SJSA1 (cell line): ENCODE data around the gene CHKB. TPM values are rescaled to one million over a fixed set of nuclear protein-coding genes. Genes with fewer than 3 reads are reported as not detected.

Source experiments
- DNase-seq, 2 experiments: peaks; one replicate each; pipeline ENCODE4 v3.0.0-alpha.2; 2015 to 2020; ENCODE audit warnings: low spot score in 2 of 2, low read depth in 1 of 2
- H3K27ac ChIP-seq: fragments of 250-450 bp; sonication (Bioruptor Pico); 2 replicates; pipeline ENCODE4 v1.5.1; 2020; ENCODE audit warnings: mild to moderate bottlenecking, moderate library complexity
- H3K27me3 ChIP-seq: fragments of 250-450 bp; sonication (Bioruptor Pico); replicated peaks from 2 replicates; pipeline ENCODE4 v1.5.1; 2020; ENCODE audit warnings: mild to moderate bottlenecking, moderate library complexity
- H3K36me3 ChIP-seq: fragments of 250-450 bp; sonication (Bioruptor Pico); 2 replicates; pipeline ENCODE4 v1.5.1; 2020; ENCODE audit warnings: mild to moderate bottlenecking
- H3K4me1 ChIP-seq: fragments of 250-450 bp; sonication (Bioruptor Pico); replicated peaks from 2 replicates; pipeline ENCODE4 v1.6.1; 2021; ENCODE audit warnings: mild to moderate bottlenecking
- H3K4me3 ChIP-seq: fragments of 250-450 bp; sonication (Bioruptor Pico); 2 replicates; pipeline ENCODE4 v1.5.1; 2020; ENCODE audit warnings: mild to moderate bottlenecking
- H3K9me3 ChIP-seq: fragments of 250-450 bp; sonication (Bioruptor Pico); replicated peaks from 2 replicates; pipeline ENCODE4 v1.5.1; 2020; ENCODE audit warnings: mild to moderate bottlenecking
- total RNA-seq: library from RNA; depleted of rRNA; stranded (reverse); fragments of >200 nt; shearing (Covaris generic); gene quantifications from 2 replicates; pipeline ENCODE4 v1.2.3, GENCODE V29; 2014

Gene CHKB
- total RNA-seq, 1 experiment from 2014 or later, result 26.5 TPM

- Histone ChIP-seq H3K4me3 (no peak overlapping the region), H3K36me3 (peaks cover 23% of the 10 kb centered on the region), H3K27ac (no peak overlapping the region), H3K27me3 (no peaks in the 10 kb centered on the region), H3K9me3 (no peaks in the 10 kb centered on the region), H3K4me1 (peaks cover 9% of the 10 kb centered on the region)
- no peak for DNase-seq
These were observed 3.8 kb downstream of the CHKB start for GRCh38 chr22:50578776-50579310.

GRCh38 chr22:50577987-50578775 is 4.5 kb downstream of the CHKB start, which contains the start of gene CPT1B:
Gene CPT1B (minus strand): TSS chr22:50578427. CDS start chr22:50577915, 512 bp downstream.
- H3K27me3 ChIP-seq, result no peaks in the 10 kb centered on the region
- no peak for DNase-seq
- H3K4me1 ChIP-seq, result peaks cover 6% of the 10 kb centered on the region
- no peaks in the 10 kb centered on the region for H3K9me3 ChIP-seq
- H3K4me3 ChIP-seq, result no peak within 1 kb of the TSS
- no peak within 1 kb of the TSS for H3K27ac ChIP-seq
- H3K36me3 ChIP-seq, result peaks cover 23% of the 10 kb centered on the region

GRCh38 chr22:50577697-50577986 is 5.0 kb downstream of the CHKB start:
- Histone ChIP-seq H3K4me1 (peaks cover 6% of the 10 kb centered on the region), H3K4me3 (no peak overlapping the region)

GRCh38 chr22:50576806-50577696 is 5.6 kb downstream of the CHKB start:
- Histone ChIP-seq H3K4me3 (no peak overlapping the region), H3K27ac (no peak overlapping the region), H3K27me3 (no peaks in the 10 kb centered on the region), H3K9me3 (no peaks in the 10 kb centered on the region), H3K36me3 (peaks cover 21% of the 10 kb centered on the region), H3K4me1 (peaks cover 6% of the 10 kb centered on the region)
- no peak for DNase-seq

More at GRCh38 chr22:50577697-50577986, 5.0 kb downstream of the CHKB start:
- Histone ChIP-seq H3K36me3 (peaks cover 23% of the 10 kb centered on the region), H3K27me3 (no peaks in the 10 kb centered on the region), H3K27ac (no peak overlapping the region), H3K9me3 (no peaks in the 10 kb centered on the region)
- no peak for DNase-seq

GRCh38 chr22:50576070-50576469 is 6.6 kb downstream of the CHKB start:
- Histone ChIP-seq H3K36me3 (peaks cover 15% of the 10 kb centered on the region), H3K4me1 (no peaks in the 10 kb centered on the region), H3K27ac (no peak overlapping the region), H3K9me3 (no peaks in the 10 kb centered on the region), H3K4me3 (no peak overlapping the region), H3K27me3 (no peaks in the 10 kb centered on the region)
- no peak for DNase-seq

GRCh38 chr22:50575426-50575941 is 7.2 kb downstream of the CHKB start:
- no peak for DNase-seq
- Histone ChIP-seq H3K27me3 (no peaks in the 10 kb centered on the region), H3K9me3 (no peaks in the 10 kb centered on the region), H3K4me1 (no peaks in the 10 kb centered on the region), H3K4me3 (no peak overlapping the region), H3K27ac (no peak overlapping the region), H3K36me3 (peaks cover 9% of the 10 kb centered on the region)

- DNase-seq, result no peak
- Histone ChIP-seq H3K36me3 (no peaks in the 10 kb centered on the region), H3K27me3 (no peaks in the 10 kb centered on the region), H3K9me3 (no peaks in the 10 kb centered on the region), H3K27ac (no peak overlapping the region), H3K4me3 (no peak overlapping the region), H3K4me1 (no peaks in the 10 kb centered on the region)
These were observed 8.3 kb downstream of the CHKB start for GRCh38 chr22:50574383-50574755.

- no peaks in the 10 kb centered on the region for H3K4me1 ChIP-seq
- no peaks in the 10 kb centered on the region for H3K27me3 ChIP-seq
- no peak overlapping the region for H3K4me3 ChIP-seq
- no peak overlapping the region for H3K27ac ChIP-seq
- no peak for DNase-seq
- H3K36me3 ChIP-seq, result no peaks in the 10 kb centered on the region
- no peaks in the 10 kb centered on the region for H3K9me3 ChIP-seq
These were observed 8.9 kb downstream of the CHKB start for GRCh38 chr22:50573491-50574382.

GRCh38 chr22:50572965-50573364 is 9.7 kb downstream of the CHKB start:
- Histone ChIP-seq H3K9me3 (no peaks in the 10 kb centered on the region), H3K4me3 (no peak overlapping the region), H3K36me3 (no peaks in the 10 kb centered on the region), H3K4me1 (no peaks in the 10 kb centered on the region), H3K27me3 (no peaks in the 10 kb centered on the region), H3K27ac (no peak overlapping the region)
- no peak for DNase-seq

GRCh38 chr22:50571264-50572175 is 11.1 kb downstream of the CHKB start:
- Histone ChIP-seq H3K4me1 (no peaks in the 10 kb centered on the region), H3K27ac (no peak overlapping the region), H3K27me3 (no peaks in the 10 kb centered on the region), H3K4me3 (no peak overlapping the region), H3K36me3 (no peaks in the 10 kb centered on the region), H3K9me3 (no peaks in the 10 kb centered on the region)
- DNase-seq, result no peak

- Histone ChIP-seq H3K9me3 (no peaks in the 10 kb centered on the region), H3K4me1 (no peaks in the 10 kb centered on the region), H3K27me3 (no peaks in the 10 kb centered on the region), H3K36me3 (no peaks in the 10 kb centered on the region), H3K4me3 (no peak overlapping the region), H3K27ac (no peak overlapping the region)
- no peak for DNase-seq
These were observed 11.8 kb downstream of the CHKB start for GRCh38 chr22:50570861-50571260.

GRCh38 chr22:50569896-50570535 is 12.6 kb downstream of the CHKB start:
- no peak overlapping the region for H3K27ac ChIP-seq
- peak in 1 of 2 experiments; percentile 41 for DNase-seq
- no peaks in the 10 kb centered on the region for H3K27me3 ChIP-seq
- H3K4me3 ChIP-seq, result no peak overlapping the region
- no peaks in the 10 kb centered on the region for H3K36me3 ChIP-seq
- H3K4me1 ChIP-seq, result no peaks in the 10 kb centered on the region
- H3K9me3 ChIP-seq, result no peaks in the 10 kb centered on the region
